Naive thymus-derived CD4-positive, alpha-beta T cell (primary cell): ENCODE measurements around the gene FTMT. TPM values are rescaled to one million over a fixed set of nuclear protein-coding genes. Genes with fewer than 3 reads are reported as not detected.

Experiments used
- ATAC-seq: fragments of 150-1000 bp; cut with Tn5 transposase; 2 replicates; pipeline ENCODE4 v1.10.0; 2021; ENCODE audit warnings: mild to moderate bottlenecking, moderate library complexity
- CTCF ChIA-PET: fragments of 350-600 bp; sonication (Branson Sonifier 250); formaldehyde crosslinking; loops from one replicate; lab custom pipeline; 2021; ENCODE audit warnings: antibody characterized with exemption; lab: Charles Lee
- POLR2A ChIA-PET: fragments of 350-600 bp; sonication (Branson Sonifier 250); formaldehyde crosslinking; loops from one replicate; lab custom pipeline; 2021; ENCODE audit warnings: antibody characterized with exemption, inconsistent platforms; lab: Charles Lee
- DNase-seq, 9 donors: peaks; one replicate each; pipeline versions ENCODE4 v3.0.0 to v3.0.0-alpha.2; 2020 to 2022; ENCODE audit warnings: mixed read lengths in 1 of 9
- H3K27ac ChIP-seq: one replicate; pipeline ENCODE4 v1.7.0; 2013; ENCODE audit warnings: mild to moderate bottlenecking, low read depth, low read length, moderate library complexity
- H3K27me3 ChIP-seq, 2 donors: one replicate each; pipeline ENCODE4 v1.7.0; 2013; ENCODE audit warnings: low read length in 2 of 2, mild to moderate bottlenecking in 2 of 2, moderate library complexity in 2 of 2; ENCODE audit not compliant: control insufficient read depth in 2 of 2, insufficient read depth in 2 of 2
- H3K36me3 ChIP-seq, 3 experiments: 1 replicate in 2 of 3; 2 replicates in 1 of 3; pipeline ENCODE4 v1.7.0; 2013; ENCODE audit warnings: low read length in 3 of 3, mild to moderate bottlenecking in 3 of 3, moderate library complexity in 1 of 3; ENCODE audit not compliant: insufficient read depth in 3 of 3, control insufficient read depth in 2 of 3
- H3K4me1 ChIP-seq, 2 donors: one replicate each; pipeline ENCODE4 v1.7.0; 2013; ENCODE audit warnings: low read length in 2 of 2, mild to moderate bottlenecking in 2 of 2, moderate library complexity in 1 of 2; ENCODE audit not compliant: control insufficient read depth in 2 of 2, insufficient read depth in 2 of 2
- H3K4me3 ChIP-seq: 2 replicates; pipeline ENCODE4 v1.7.0; 2013; ENCODE audit warnings: mild to moderate bottlenecking, low read length
- H3K9me3 ChIP-seq, 3 experiments: 1 replicate in 2 of 3; 2 replicates in 1 of 3; pipeline ENCODE4 v1.7.0; 2013; ENCODE audit warnings: low read length in 3 of 3; ENCODE audit not compliant: control insufficient read depth in 2 of 3
- H3K27ac Mint-ChIP-seq, 9 donors: one replicate each; pipeline ENCODE4 v1.8.0; 2020 to 2022; ENCODE audit warnings: mixed read lengths in 9 of 9, mild to moderate bottlenecking in 8 of 9, moderate library complexity in 5 of 9, inconsistent platforms in 2 of 9
- H3K27me3 Mint-ChIP-seq, 5 donors: one replicate each; pipeline ENCODE4 v1.8.0; 2021 to 2022; ENCODE audit warnings: mixed read lengths in 5 of 5, mild to moderate bottlenecking in 1 of 5
- H3K36me3 Mint-ChIP-seq, 5 donors: one replicate each; pipeline ENCODE4 v1.8.0; 2020 to 2022; ENCODE audit warnings: mixed read lengths in 5 of 5, mild to moderate bottlenecking in 3 of 5, inconsistent platforms in 1 of 5
- H3K4me1 Mint-ChIP-seq, 7 donors: one replicate each; pipeline ENCODE4 v1.8.0; 2020 to 2022; ENCODE audit warnings: mixed read lengths in 7 of 7, mild to moderate bottlenecking in 3 of 7, inconsistent platforms in 1 of 7
- H3K4me3 Mint-ChIP-seq, 10 donors: one replicate each; pipeline ENCODE4 v1.8.0; 2020 to 2022; ENCODE audit warnings: mild to moderate bottlenecking in 10 of 10, mixed read lengths in 10 of 10, moderate library complexity in 6 of 10, inconsistent platforms in 2 of 10
- H3K9me3 Mint-ChIP-seq, 11 donors: one replicate each; pipeline ENCODE4 v1.8.0; 2020 to 2022; ENCODE audit warnings: mixed read lengths in 11 of 11, mild to moderate bottlenecking in 4 of 11, inconsistent platforms in 1 of 11, moderate library complexity in 1 of 11
- intact Hi-C, 2 donors: fragments of 100-400 bp; cut with micrococcal nuclease; formaldehyde crosslinking; loops; one replicate each; pipeline ENCODE4 v1.15.1; 2023
- polyA plus RNA-seq, 2 donors: library from polyadenylated mRNA; unstranded; fragments of 300-500 nt; fragmentation: Illumina TruSeq; gene quantifications; one replicate each; pipeline ENCODE4 v1.2.3, GENCODE V29; 2021
- total RNA-seq, 6 experiments: library from RNA in 5 of 6; stranded (reverse) in 5 of 6; gene quantifications; 1 replicate in 5 of 6; 2 replicates in 1 of 6; pipeline ENCODE4 v1.2.3 and lab custom pipeline; 2021 to 2026

FTMT gene
- total and polyA plus RNA-seq, 7 experiments from 2014 or later, result not detected

DNA sequence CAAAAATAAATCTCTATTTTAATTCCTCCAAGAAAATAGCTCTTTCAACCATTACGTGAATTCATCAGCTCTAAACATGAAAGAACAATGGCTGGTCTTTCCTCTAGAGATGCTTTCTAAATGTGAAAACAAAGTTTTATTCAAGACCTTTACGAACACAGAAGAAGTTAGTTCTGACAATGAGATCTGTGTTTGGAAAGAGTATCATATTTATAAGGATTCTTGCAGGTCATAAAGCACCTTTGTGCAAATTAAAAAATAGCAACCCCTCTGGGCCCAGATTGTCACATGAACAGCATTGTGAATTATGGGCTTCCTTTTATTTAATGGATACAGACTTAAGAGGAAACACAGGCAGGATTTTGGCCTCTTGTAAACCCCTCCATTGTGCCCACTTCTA, 17.7 kb upstream of the FTMT start:
- Histone ChIP-seq H3K27me3 (no peaks in the 10 kb centered on the region), H3K36me3 (no peaks in the 10 kb centered on the region), H3K9me3 (no peaks in the 10 kb centered on the region)

DNA sequence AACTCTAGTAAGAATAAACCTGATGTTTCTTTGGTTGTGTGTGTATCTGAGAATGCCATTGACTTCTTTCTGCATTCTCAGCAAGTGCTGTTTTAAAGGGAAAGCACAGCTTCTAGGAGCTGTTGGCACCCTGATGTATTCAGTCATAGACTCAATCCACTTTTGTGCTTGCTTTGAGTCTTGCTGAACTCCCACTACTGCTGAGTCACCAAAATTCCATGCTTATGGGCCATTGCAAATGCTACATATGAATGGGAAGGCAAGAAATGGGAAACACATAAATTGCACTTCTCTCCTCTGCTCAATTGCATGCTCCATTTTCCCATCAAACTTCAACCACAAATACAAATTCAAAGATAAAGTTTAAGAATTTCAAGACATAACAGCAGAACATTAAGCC, 9.8 kb upstream of the FTMT start:
- no peaks in the 10 kb centered on the region for H3K36me3 Mint-ChIP-seq
- intact Hi-C loops, result no loop called here
- no peak overlapping the region for H3K27ac ChIP-seq
- ATAC-seq (no peak), DNase-seq (no peak)
- no peak overlapping the region for H3K27ac Mint-ChIP-seq
- no peaks in the 10 kb centered on the region for H3K27me3 ChIP-seq
- no peaks in the 10 kb centered on the region for H3K4me1 ChIP-seq
- H3K4me3 ChIP-seq, result no peak overlapping the region
- ChIA-PET POLR2A (no interaction called here), CTCF (no interaction called here)
- H3K9me3 ChIP-seq, result no peaks in the 10 kb centered on the region
- peaks cover 0 to 4% (median 0%) of the 10 kb centered on the region in 5 donors for H3K27me3 Mint-ChIP-seq
- peaks cover 0 to 3% (median 0%) of the 10 kb centered on the region in 11 donors for H3K9me3 Mint-ChIP-seq
- no peaks in the 10 kb centered on the region for H3K4me1 Mint-ChIP-seq
- no peak overlapping the region for H3K4me3 Mint-ChIP-seq
- H3K36me3 ChIP-seq, result no peaks in the 10 kb centered on the region

More for the DNA sequence above, 17.7 kb upstream of the FTMT start:
- no peak overlapping the region for H3K4me3 ChIP-seq
- ChIA-PET POLR2A (no interaction called here), CTCF (no interaction called here)
- intact Hi-C loops, result no loop called here
- DNase-seq (no peak), ATAC-seq (no peak)
- no peaks in the 10 kb centered on the region for H3K4me1 Mint-ChIP-seq
- no peaks in the 10 kb centered on the region for H3K4me1 ChIP-seq
- H3K27ac ChIP-seq, result no peak overlapping the region
- no peak overlapping the region for H3K27ac Mint-ChIP-seq
- peaks cover 0 to 9% (median 5%) of the 10 kb centered on the region in 11 donors for H3K9me3 Mint-ChIP-seq
- no peak overlapping the region for H3K4me3 Mint-ChIP-seq
- peaks cover 0 to 6% (median 0%) of the 10 kb centered on the region in 5 donors for H3K36me3 Mint-ChIP-seq
- peaks cover 0 to 6% (median 4%) of the 10 kb centered on the region in 5 donors for H3K27me3 Mint-ChIP-seq

DNA sequence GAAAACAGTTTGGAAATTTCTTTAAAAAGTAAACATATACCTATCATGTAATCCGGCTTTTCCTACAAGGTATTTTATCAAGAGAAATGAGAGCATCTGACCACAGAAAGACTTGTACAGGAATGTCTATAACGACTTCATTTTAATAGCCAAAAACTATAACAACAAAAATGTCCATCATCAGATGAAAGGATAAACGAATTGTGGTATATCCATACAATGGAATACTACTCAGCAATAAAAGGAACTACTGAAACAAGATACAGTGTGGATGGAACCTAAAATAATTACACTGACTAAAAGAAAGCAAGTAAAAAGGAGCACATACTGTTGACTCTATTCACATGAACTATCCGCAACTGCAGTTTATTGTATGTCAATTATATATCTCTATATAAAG, 1.4 kb upstream of the FTMT start:
- POLR2A ChIA-PET, result no interaction called here
- no peak for DNase-seq
- Mint-ChIP-seq H3K4me3 (no peak overlapping the region), H3K4me1 (no peaks in the 10 kb centered on the region), H3K36me3 (no peaks in the 10 kb centered on the region), H3K27me3 (peaks cover 0 to 4% (median 0%) of the 10 kb centered on the region in 5 donors), H3K9me3 (peaks cover 0 to 4% (median 0%) of the 10 kb centered on the region in 11 donors), H3K27ac (no peak overlapping the region)
- no peak overlapping the region for H3K27ac ChIP-seq
- no peak overlapping the region for H3K4me3 ChIP-seq
- no peaks in the 10 kb centered on the region for H3K27me3 ChIP-seq
- ATAC-seq, result no peak
- H3K4me1 ChIP-seq, result no peaks in the 10 kb centered on the region
- no peaks in the 10 kb centered on the region for H3K9me3 ChIP-seq
- intact Hi-C loops, result no loop called here
- CTCF ChIA-PET, result no interaction called here
- H3K36me3 ChIP-seq, result no peaks in the 10 kb centered on the region

GRCh38 chr5:121853850-121854249, 2.2 kb downstream of the FTMT start:
- Histone ChIP-seq H3K4me3 (no peak overlapping the region), H3K4me1 (no peaks in the 10 kb centered on the region), H3K9me3 (no peaks in the 10 kb centered on the region), H3K27me3 (no peaks in the 10 kb centered on the region), H3K36me3 (no peaks in the 10 kb centered on the region), H3K27ac (no peak overlapping the region)
- Mint-ChIP-seq H3K36me3 (no peaks in the 10 kb centered on the region), H3K4me3 (no peak overlapping the region), H3K27me3 (no peaks in the 10 kb centered on the region), H3K9me3 (peaks cover 0 to 4% (median 0%) of the 10 kb centered on the region in 11 donors), H3K4me1 (no peaks in the 10 kb centered on the region), H3K27ac (no peak overlapping the region)
- POLR2A ChIA-PET, result no interaction called here
- CTCF ChIA-PET, result no interaction called here
- ATAC-seq (no peak), DNase-seq (no peak)
- intact Hi-C loops, result no loop called here

- Mint-ChIP-seq H3K4me3 (no peak overlapping the region), H3K27ac (no peak overlapping the region), H3K36me3 (no peaks in the 10 kb centered on the region), H3K27me3 (peaks cover 0 to 14% (median 5%) of the 10 kb centered on the region in 5 donors), H3K9me3 (peaks cover 0 to 3% (median 0%) of the 10 kb centered on the region in 11 donors), H3K4me1 (no peaks in the 10 kb centered on the region)
- CTCF ChIA-PET, result no interaction called here
- H3K27ac ChIP-seq, result no peak overlapping the region
- no peaks in the 10 kb centered on the region for H3K9me3 ChIP-seq
- no peaks in the 10 kb centered on the region for H3K4me1 ChIP-seq
- no peak overlapping the region for H3K4me3 ChIP-seq
- no peaks in the 10 kb centered on the region for H3K36me3 ChIP-seq
- H3K27me3 ChIP-seq, result no peaks in the 10 kb centered on the region
- POLR2A ChIA-PET, result no interaction called here
- no peak for DNase-seq
- intact Hi-C loops, result no loop called here
- ATAC-seq, result no peak
Measured at GRCh38 chr5:121862801-121863200, 11.1 kb downstream of the FTMT start.

DNA sequence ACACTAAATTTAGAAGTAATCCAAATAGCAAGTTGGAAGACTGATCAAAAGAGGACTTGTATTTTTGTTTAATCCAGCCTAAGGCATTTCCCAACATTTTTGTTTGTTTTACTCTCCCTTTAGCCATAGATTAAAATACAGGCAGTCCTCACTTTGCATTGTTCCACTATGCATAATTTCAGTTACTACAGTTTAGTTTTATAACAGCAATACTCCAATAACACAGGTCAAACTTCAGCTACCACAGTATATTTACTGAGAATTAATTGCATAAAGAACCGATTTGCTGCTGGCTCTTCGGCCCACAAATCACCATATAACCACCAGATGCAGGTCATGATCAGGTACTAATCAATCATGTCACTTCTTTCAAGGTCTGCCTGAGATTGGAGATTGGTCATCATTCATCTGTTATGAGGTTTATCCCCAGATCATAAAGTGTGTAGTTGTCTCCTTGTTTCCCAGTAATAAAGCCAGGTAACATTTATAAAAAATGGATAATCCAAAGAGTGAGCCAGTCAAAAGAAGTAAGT, 12.1 kb downstream of the FTMT start:
- Mint-ChIP-seq H3K9me3 (peaks cover 0 to 3% (median 0%) of the 10 kb centered on the region in 11 donors), H3K27ac (no peak overlapping the region), H3K36me3 (no peaks in the 10 kb centered on the region), H3K27me3 (peaks cover 0 to 14% (median 5%) of the 10 kb centered on the region in 5 donors), H3K4me1 (no peaks in the 10 kb centered on the region), H3K4me3 (no peak overlapping the region)
- H3K27ac ChIP-seq, result no peak overlapping the region
- no peak overlapping the region for H3K4me3 ChIP-seq
- H3K4me1 ChIP-seq, result no peaks in the 10 kb centered on the region
- no peaks in the 10 kb centered on the region for H3K36me3 ChIP-seq
- H3K27me3 ChIP-seq, result no peaks in the 10 kb centered on the region
- no peaks in the 10 kb centered on the region for H3K9me3 ChIP-seq
- ChIA-PET CTCF (no interaction called here), POLR2A (no interaction called here)
- no peak for ATAC-seq
- intact Hi-C loops, result no loop called here
- no peak for DNase-seq

DNA sequence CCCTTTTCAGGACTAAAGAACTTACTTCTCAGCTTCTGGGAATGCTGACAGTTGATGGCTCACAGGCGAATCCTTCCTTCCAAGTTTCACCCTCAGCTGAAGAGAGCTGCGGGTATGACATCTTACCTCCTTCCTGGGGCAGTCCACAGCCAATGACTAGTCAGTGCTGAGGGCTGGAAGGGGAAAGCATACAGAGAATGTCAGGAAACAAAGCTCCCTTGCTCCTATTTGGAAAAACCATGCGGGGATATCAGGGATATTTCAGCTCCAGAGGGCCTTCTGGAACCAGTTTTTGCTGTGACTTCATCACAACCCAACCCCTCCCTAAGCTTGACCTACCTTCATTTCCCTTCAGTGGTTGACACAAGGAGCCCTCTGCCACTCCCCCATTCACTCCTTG, 15.7 kb downstream of the FTMT start:
- H3K36me3 Mint-ChIP-seq, result no peaks in the 10 kb centered on the region
- ChIA-PET POLR2A (no interaction called here), CTCF (no interaction called here)
- H3K27ac Mint-ChIP-seq, result no peak overlapping the region
- no peaks in the 10 kb centered on the region for H3K4me1 Mint-ChIP-seq
- DNase-seq (no peak), ATAC-seq (no peak)
- Histone ChIP-seq H3K4me1 (no peaks in the 10 kb centered on the region), H3K36me3 (no peaks in the 10 kb centered on the region), H3K9me3 (no peaks in the 10 kb centered on the region), H3K27me3 (no peaks in the 10 kb centered on the region), H3K4me3 (no peak overlapping the region), H3K27ac (no peak overlapping the region)
- H3K4me3 Mint-ChIP-seq, result no peak overlapping the region
- no peaks in the 10 kb centered on the region for H3K9me3 Mint-ChIP-seq
- intact Hi-C loops, result no loop called here
- H3K27me3 Mint-ChIP-seq, result peaks cover 0 to 4% (median 0%) of the 10 kb centered on the region in 5 donors
